Nucleus accumbens (tissue), 56 donors: Measurements from ENCODE around the gene TEF.

ENCODE experiments used
- DNase-seq, 56 donors: peaks; one replicate each; lab custom pipeline; 2025; lab: John Stamatoyannopoulos, UW

The TEF gene

GRCh38 chr22:41353862-41354575 lies 27.7 kb upstream of the TEF start:
- no peak for DNase-seq

GRCh38 chr22:41354979-41355378 lies 26.8 kb upstream of the TEF start:
- no peak for DNase-seq

GRCh38 chr22:41355895-41356294 lies 25.8 kb upstream of the TEF start:
- DNase-seq, result no peak

- DNase-seq, result no peak
These were observed 25.2 kb upstream of the TEF start for GRCh38 chr22:41356430-41357028.

- DNase-seq, result no peak
These were observed 24.6 kb upstream of the TEF start for GRCh38 chr22:41357191-41357590.

- DNase-seq, result no peak
These were observed 22.8 kb upstream of the TEF start for GRCh38 chr22:41358927-41359326.

GRCh38 chr22:41359376-41359775 lies 22.4 kb upstream of the TEF start:
- no peak for DNase-seq

- DNase-seq, result no peak
These were observed 21.6 kb upstream of the TEF start for GRCh38 chr22:41360126-41360525.

GRCh38 chr22:41361716-41362310 lies 19.9 kb upstream of the TEF start:
- no peak for DNase-seq

- no peak for DNase-seq
These were observed 19.1 kb upstream of the TEF start for GRCh38 chr22:41362615-41363014.

GRCh38 chr22:41364233-41364632 lies 17.5 kb upstream of the TEF start:
- no peak for DNase-seq

- no peak for DNase-seq
These were observed 16.8 kb upstream of the TEF start for GRCh38 chr22:41364955-41365354.

- no peak for DNase-seq
These were observed 16.3 kb upstream of the TEF start for GRCh38 chr22:41365425-41365824.

- peak in 6 of 56 donors; percentile 1 to 40 (median 25) for DNase-seq
These were observed 15.3 kb upstream of the TEF start for GRCh38 chr22:41366323-41367029.

- peak; percentile 68 to 99 (median 96) for DNase-seq
These were observed 14.6 kb upstream of the TEF start for GRCh38 chr22:41367039-41367679.

GRCh38 chr22:41367680-41368542 lies 13.8 kb upstream of the TEF start:
- DNase-seq, result peak in 38 of 56 donors; percentile 25 to 67 (median 50)

- DNase-seq, result peak in 27 of 56 donors; percentile 2 to 58 (median 27)
These were observed 13.0 kb upstream of the TEF start for GRCh38 chr22:41368543-41369423.

GRCh38 chr22:41369424-41369745 lies 12.4 kb upstream of the TEF start:
- peak in 2 of 56 donors; percentile 36 to 40 for DNase-seq

GRCh38 chr22:41369837-41370236 lies 11.9 kb upstream of the TEF start:
- DNase-seq, result no peak
